SH-SY5Y (cell line): ENCODE measurements around the gene GNAI2.

ENCODE experiments used
- GATA2 ChIP-seq: IDR thresholded peaks from 2 replicates; pipeline ENCODE4 v1.6.1; 2011; ENCODE audit warnings: mild to moderate bottlenecking, low read depth, low read length
- GATA3 ChIP-seq: IDR thresholded peaks from 2 replicates; pipeline ENCODE4 v1.6.1; 2011; ENCODE audit warnings: low read depth, mild to moderate bottlenecking, low read length, moderate library complexity

GRCh38 chr3:50189274-50189673 is 46.7 kb upstream of the GNAI2 start:
- TF ChIP-seq GATA2: no peak
- no peak for TF ChIP-seq GATA3
